Karpas-422 (cell line): ENCODE data around the gene ADGRD1. TPM values are rescaled to one million over a fixed set of nuclear protein-coding genes. Genes with fewer than 3 reads are reported as not detected.

Source experiments
- DNase-seq: peaks from one replicate; pipeline ENCODE4 v3.0.0-alpha.2; 2015
- H2AFZ ChIP-seq: fragments of 200-600 bp; sonication (generic); 2 replicates; pipeline ENCODE4 v1.6.1; 2014; ENCODE audit warnings: antibody characterized with exemption, low read length, mixed read lengths
- H3K27ac ChIP-seq: fragments of 200-600 bp; sonication (generic); 2 replicates; pipeline ENCODE4 v1.5.1; 2014; ENCODE audit warnings: mild to moderate bottlenecking, low read length, moderate library complexity
- H3K27me3 ChIP-seq: fragments of 200-600 bp; sonication (generic); 2 replicates; pipeline ENCODE4 v1.6.1; 2014; ENCODE audit warnings: low read length, mixed read lengths
- H3K36me3 ChIP-seq: fragments of 200-600 bp; sonication (generic); 2 replicates; pipeline ENCODE4 v1.6.1; 2014; ENCODE audit warnings: low read length, mixed read lengths; ENCODE audit not compliant: insufficient read depth
- H3K4me1 ChIP-seq: fragments of 200-600 bp; sonication (generic); 2 replicates; pipeline ENCODE4 v1.6.1; 2014; ENCODE audit warnings: mild to moderate bottlenecking, low read length, mixed read lengths
- H3K4me2 ChIP-seq: fragments of 200-600 bp; sonication (generic); 2 replicates; pipeline ENCODE4 v1.6.1; 2014; ENCODE audit warnings: low read length, low read depth, mild to moderate bottlenecking; ENCODE audit not compliant: poor library complexity, severe bottlenecking
- H3K4me3 ChIP-seq: fragments of 200-600 bp; sonication (generic); 2 replicates; pipeline ENCODE4 v1.5.1; 2014; ENCODE audit warnings: mild to moderate bottlenecking, antibody characterized with exemption, low read length, mixed read lengths
- H3K79me2 ChIP-seq: fragments of 200-600 bp; sonication (generic); 2 replicates; pipeline ENCODE4 v1.6.1; 2014; ENCODE audit warnings: mild to moderate bottlenecking, low read length, mixed read lengths
- H3K9ac ChIP-seq: fragments of 200-600 bp; sonication (generic); 2 replicates; pipeline ENCODE4 v1.6.0; 2014; ENCODE audit warnings: low read length
- H3K9me2 ChIP-seq: fragments of 200-600 bp; sonication (generic), shearing (Covaris generic); replicated peaks from 2 replicates; pipeline ENCODE4 v1.6.0; 2014; ENCODE audit warnings: mild to moderate bottlenecking, low read length, moderate library complexity; ENCODE audit not compliant: insufficient read depth
- H3K9me3 ChIP-seq: fragments of 300-700, 200-600 bp; sonication (generic); 2 replicates; pipeline ENCODE4 v1.6.1; 2014; ENCODE audit warnings: low read length, mixed read lengths
- H4K20me1 ChIP-seq: fragments of 200-600 bp; sonication (generic); 2 replicates; pipeline ENCODE4 v1.6.1; 2014; ENCODE audit warnings: mild to moderate bottlenecking, antibody characterized with exemption, low read length, low read depth; ENCODE audit not compliant: insufficient read depth
- small RNA-seq: library from RNA; depleted of rRNA; stranded (forward); fragments of <200 nt; gene quantifications from one replicate; pipeline ENCODE3, GENCODE V24; 2014
- total RNA-seq: library from RNA; depleted of rRNA; stranded (reverse); fragments of >200 nt; shearing (Covaris generic); gene quantifications from 2 replicates; pipeline ENCODE4 v1.2.3, GENCODE V29; 2014; ENCODE audit warnings: low replicate concordance; rRNA removed

ADGRD1 gene
- total RNA-seq, 1 experiment from 2014 or later = not detected

- no peaks in the 10 kb centered on the region for H3K4me1 ChIP-seq
- no peaks in the 10 kb centered on the region for H3K36me3 ChIP-seq
- H4K20me1 ChIP-seq = no peaks in the 10 kb centered on the region
- H3K9me2 ChIP-seq = no peaks in the 10 kb centered on the region
- no peak overlapping the region for H3K4me3 ChIP-seq
- H3K9me3 ChIP-seq = peaks cover 3% of the 10 kb centered on the region; the same call in 1 of the 2 replicates
- no peak overlapping the region for H2AFZ ChIP-seq
- no peak overlapping the region for H3K9ac ChIP-seq
- no peaks in the 10 kb centered on the region for H3K27me3 ChIP-seq
- H3K27ac ChIP-seq = no peak overlapping the region
- H3K4me2 ChIP-seq = no peak overlapping the region
- no peaks in the 10 kb centered on the region for H3K79me2 ChIP-seq
- no peak for DNase-seq
Observed at GRCh38 chr12:131188131-131189050, 234.7 kb downstream of the ADGRD1 start.

- Histone ChIP-seq H3K4me3 (no peak overlapping the region), H3K27me3 (no peaks in the 10 kb centered on the region), H3K9me2 (no peaks in the 10 kb centered on the region), H3K9ac (no peak overlapping the region), H3K4me2 (no peak overlapping the region), H3K4me1 (no peaks in the 10 kb centered on the region), H4K20me1 (no peaks in the 10 kb centered on the region), H2AFZ (no peak overlapping the region), H3K79me2 (no peaks in the 10 kb centered on the region), H3K27ac (no peak overlapping the region), H3K36me3 (no peaks in the 10 kb centered on the region), H3K9me3 (no peaks in the 10 kb centered on the region)
- DNase-seq = no peak
Observed at GRCh38 chr12:131189781-131190180, 236.1 kb downstream of the ADGRD1 start.

- no peak overlapping the region for H2AFZ ChIP-seq
- no peaks in the 10 kb centered on the region for H3K27me3 ChIP-seq
- no peaks in the 10 kb centered on the region for H4K20me1 ChIP-seq
- H3K79me2 ChIP-seq = no peaks in the 10 kb centered on the region
- no peaks in the 10 kb centered on the region for H3K36me3 ChIP-seq
- DNase-seq = no peak
- no peak overlapping the region for H3K27ac ChIP-seq
- no peaks in the 10 kb centered on the region for H3K9me3 ChIP-seq
- H3K9me2 ChIP-seq = no peaks in the 10 kb centered on the region
- no peaks in the 10 kb centered on the region for H3K4me1 ChIP-seq
- H3K4me3 ChIP-seq = no peak overlapping the region
- no peak overlapping the region for H3K9ac ChIP-seq
- H3K4me2 ChIP-seq = no peak overlapping the region
Observed at GRCh38 chr12:131190965-131191364, 237.3 kb downstream of the ADGRD1 start.

Small RNA genes lying within 50 kb of the gene (small RNA-seq; reads per million reads assigned to genes)
- not detected for gene RF00019

Other genes with a start within 250 kb of the ADGRD1 start
- not detected in 2 replicates for gene RIMBP2, start 237.6 kb upstream of the ADGRD1 start, total RNA-seq
- 19.2 and 19.3 TPM in 2 replicates for gene STX2, start 114.7 kb upstream of the ADGRD1 start, total RNA-seq
- gene RAN, start 81.8 kb upstream of the ADGRD1 start, total RNA-seq = 897 and 1,159 TPM in 2 replicates